Spleen (tissue), 7 donors: Measurements from ENCODE around the gene CERS1.

Source experiments
- CTCF ChIP-seq, 11 experiments: fragments of 200-600 bp in 7 of 11; fragments of 450-650 bp in 4 of 11; sonication (generic) in 4 of 11; IDR thresholded peaks in 8 of 11; conservative IDR thresholded peaks in 3 of 11; 1 replicate in 7 of 11; 2 replicates in 4 of 11; pipeline versions ENCODE4 v1.4.0 to v1.8.0; 2016 to 2021; ENCODE audit warnings: antibody characterized with exemption in 11 of 11, inconsistent platforms in 4 of 11, mild to moderate bottlenecking in 1 of 11
- POLR2A ChIP-seq, 3 donors: fragments of 450-650 bp; IDR thresholded peaks; one replicate each; pipeline ENCODE4 v1.5.1; 2017; ENCODE audit warnings: antibody characterized with exemption in 3 of 3, mild to moderate bottlenecking in 1 of 3
- donor health status: DM: no; HTN: no; CAD: no; lungs with moderate emphysema.
- donor health status: DM: no; HTN: no; CAD: no.
- donor health status: DM: no; HTN: no; CAD: no.

DNA sequence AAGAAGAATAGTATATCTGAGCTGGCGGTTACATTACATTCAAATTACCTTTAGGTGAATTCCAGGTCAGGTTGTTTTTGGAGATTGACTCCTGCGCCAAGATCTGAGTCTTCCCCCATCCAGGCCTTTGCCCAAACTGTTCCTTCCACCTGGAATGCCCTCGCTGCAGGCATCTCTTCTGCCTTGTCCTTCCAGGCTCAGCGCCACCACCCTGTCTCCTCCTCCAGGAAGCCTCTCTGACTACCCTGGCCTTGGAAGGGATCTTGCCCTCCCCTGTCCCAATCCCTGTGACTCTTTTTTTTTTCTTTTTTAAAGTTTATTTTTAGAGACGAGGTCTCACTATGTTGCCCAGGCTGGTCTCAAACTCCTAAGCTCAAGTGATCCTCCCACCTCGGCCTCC lies 46.7 kb upstream of the CERS1 start:
- TF ChIP-seq CTCF (IDR thresholded peaks at IDR 0.05 in 8 of 11, conservative IDR thresholded peaks at IDR 0.05 in 3 of 11): no peak
- TF ChIP-seq POLR2A (IDR thresholded peaks at IDR 0.05): no peak
